Adipose tissue (tissue), 3 donors: ENCODE measurements around the gene PAPOLA. TPM values are rescaled to one million over a fixed set of nuclear protein-coding genes. Genes with fewer than 3 reads are reported as not detected.
"Not testable (repeated sequence)": the region's sequence is repeated elsewhere in the genome, so short reads cannot be mapped to it uniquely, and the experiment has no call there.

Experiments used
- H3K27ac ChIP-seq: one replicate; pipeline ENCODE4 v1.5.1; 2013; ENCODE audit warnings: low read depth, low read length
- WGBS, 3 donors: extraction: QIAGEN DNeasy Blood & Tissue Kit; methylation state at CpG; one replicate each; pipeline ENCODE4 v1.1.7; 2013; 5-methylcytosine and 5-hydroxymethylcytosine counted together
- polyA plus RNA-seq, 3 donors: library from polyadenylated mRNA; stranded (reverse); fragments of 200-250 nt; gene quantifications; one replicate each; pipeline ENCODE4 v1.2.3, GENCODE V29; 2013
- donor health status: healthy with polysubstance abuse.
- donor health status: Bipolar disorder and iron deficiency.
- donor health status: healthy.

PAPOLA gene
- polyA plus RNA-seq, 3 donors: 40.1 to 70.7 (median 45.3) TPM

- H3K27ac ChIP-seq: no peak overlapping the region
- 56 to 76% (median 61%) methylated on average over 5 of the region's 5 CpGs for WGBS, 3 donors
Measured at GRCh38 chr14:96497087-96497486, 5.1 kb upstream of the PAPOLA start.

GRCh38 chr14:96497586-96497985, 4.6 kb upstream of the PAPOLA start:
- H3K27ac ChIP-seq: no peak overlapping the region
- WGBS, 3 donors: 63 to 88% (median 76%) methylated on average over 3 of the region's 3 CpGs

GRCh38 chr14:96501217-96501739, 904 bp upstream of the PAPOLA start:
- H3K27ac ChIP-seq: no peak overlapping the region
- 9% methylated on average over 15 of the region's 15 CpGs for WGBS, 3 donors

- WGBS, 3 donors: 0 to 1% (median 0%) methylated on average over 41 to 47 of the region's 47 CpGs
- peak overlapping the region; percentile 93 for H3K27ac ChIP-seq
Measured at GRCh38 chr14:96502621-96503305, 581 bp downstream of the PAPOLA start.

GRCh38 chr14:96503306-96503679, 1.1 kb downstream of the PAPOLA start:
- WGBS, 3 donors: 4 to 11% (median 9%) methylated on average over 5 of the region's 5 CpGs
- no peak overlapping the region for H3K27ac ChIP-seq

GRCh38 chr14:96504353-96504752, 2.2 kb downstream of the PAPOLA start:
- H3K27ac ChIP-seq: not testable (repeated sequence)
- 89 to 97% (median 96%) methylated on average over 12 of the region's 12 CpGs for WGBS, 3 donors

GRCh38 chr14:96507723-96508122, 5.5 kb downstream of the PAPOLA start:
- no peak overlapping the region for H3K27ac ChIP-seq
- WGBS, 3 donors: 93 to 96% (median 95%) methylated on average over 7 of the region's 7 CpGs

GRCh38 chr14:96508900-96509299, 6.7 kb downstream of the PAPOLA start:
- WGBS, 3 donors: 82 to 94% (median 91%) methylated on average over 5 of the region's 5 CpGs

GRCh38 chr14:96509457-96510090, 7.4 kb downstream of the PAPOLA start:
- 69 to 89% (median 85%) methylated on average over 6 of the region's 6 CpGs for WGBS, 3 donors
- H3K27ac ChIP-seq: no peak overlapping the region

More at GRCh38 chr14:96508900-96509299, 6.7 kb downstream of the PAPOLA start:
- no peak overlapping the region for H3K27ac ChIP-seq

GRCh38 chr14:96511146-96511545, 9.0 kb downstream of the PAPOLA start:
- no peak overlapping the region for H3K27ac ChIP-seq
- WGBS, 3 donors: 58 to 93% (median 91%) methylated on average over 7 of the region's 7 CpGs

- no peak overlapping the region for H3K27ac ChIP-seq
- WGBS, 3 donors: 26 to 88% (median 78%) methylated on average over 1 of the region's 1 CpG
Measured at GRCh38 chr14:96511667-96512066, 9.5 kb downstream of the PAPOLA start.

- 48 to 86% (median 84%) methylated on average over 2 of the region's 2 CpGs for WGBS, 3 donors
Measured at GRCh38 chr14:96512122-96512521, 9.9 kb downstream of the PAPOLA start.

GRCh38 chr14:96512602-96513397, 10.6 kb downstream of the PAPOLA start:
- 74 to 90% (median 84%) methylated on average over 5 of the region's 5 CpGs for WGBS, 3 donors
- H3K27ac ChIP-seq: no peak overlapping the region

More at GRCh38 chr14:96512122-96512521, 9.9 kb downstream of the PAPOLA start:
- H3K27ac ChIP-seq: no peak overlapping the region

- 55 to 82% (median 75%) methylated on average over 3 of the region's 3 CpGs for WGBS, 3 donors
Measured at GRCh38 chr14:96514694-96515093, 12.5 kb downstream of the PAPOLA start.

GRCh38 chr14:96515731-96516130, 13.5 kb downstream of the PAPOLA start:
- no peak overlapping the region for H3K27ac ChIP-seq
- WGBS, 3 donors: 83 to 99% (median 91%) methylated on average over 1 of the region's 1 CpG

More at GRCh38 chr14:96514694-96515093, 12.5 kb downstream of the PAPOLA start:
- H3K27ac ChIP-seq: no peak overlapping the region

- 74 to 100% (median 89%) methylated on average over 1 of the region's 1 CpG for WGBS, 3 donors
- H3K27ac ChIP-seq: no peak overlapping the region
Measured at GRCh38 chr14:96516351-96516750, 14.2 kb downstream of the PAPOLA start.

- 79 to 81% (median 79%) methylated on average over 4 of the region's 4 CpGs for WGBS, 3 donors
- no peak overlapping the region for H3K27ac ChIP-seq
Measured at GRCh38 chr14:96519970-96520369, 17.8 kb downstream of the PAPOLA start.

GRCh38 chr14:96525452-96525851, 23.3 kb downstream of the PAPOLA start:
- 83 to 95% (median 92%) methylated on average over 5 of the region's 5 CpGs for WGBS, 3 donors
- no peak overlapping the region for H3K27ac ChIP-seq

- H3K27ac ChIP-seq: no peak overlapping the region
Measured at GRCh38 chr14:96532632-96533031, 30.4 kb downstream of the PAPOLA start.
